Posterior cingulate gyrus (tissue), 11 donors: ENCODE data around the gene PREP.
"Not testable (repeated sequence)": the region's sequence is repeated elsewhere in the genome, so short reads cannot be mapped to it uniquely, and the experiment has no call there.

Source experiments
- DNase-seq, 10 donors: peaks; one replicate each; pipeline versions ENCODE4 v3.0.0 to v3.0.0-alpha.2; 2020 to 2021; ENCODE audit warnings: mixed read lengths in 3 of 10
- intact Hi-C: fragments of 100-400 bp; cut with DNase I; formaldehyde crosslinking; loops from one replicate; pipeline ENCODE4 v1.15.1; 2023

The PREP gene

GRCh38 chr6:105278813-105279212 is 124.1 kb downstream of the PREP start:
- no peak for DNase-seq
- intact Hi-C loops, result no loop called here

DNA sequence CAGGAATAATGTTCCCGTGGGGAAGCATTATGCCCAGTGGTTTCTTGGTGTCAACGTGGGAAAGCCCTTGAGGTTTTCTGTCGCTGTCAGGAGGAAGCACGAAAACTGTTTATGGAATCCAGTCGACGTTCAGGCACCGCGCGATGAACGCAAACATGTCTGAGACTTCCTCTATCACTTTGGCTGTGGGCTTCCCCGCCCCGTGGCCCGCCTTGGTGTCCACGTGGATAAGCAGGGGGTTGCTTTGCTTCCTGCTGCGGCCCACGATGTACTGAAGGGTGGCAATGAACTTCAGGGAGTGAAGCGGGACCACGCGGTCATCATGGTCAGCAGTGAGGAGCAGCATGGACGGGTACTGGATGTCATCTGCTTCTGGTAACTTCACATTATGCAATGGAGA is 124.8 kb downstream of the PREP start:
- intact Hi-C loops, result no loop called here

GRCh38 chr6:105276374-105276773 is 126.5 kb downstream of the PREP start:
- intact Hi-C loops, result no loop called here

More for the DNA sequence above, 124.8 kb downstream of the PREP start:
- DNase-seq, result no peak

GRCh38 chr6:105275542-105275941 is 127.3 kb downstream of the PREP start:
- intact Hi-C loops, result no loop called here

More at GRCh38 chr6:105276374-105276773, 126.5 kb downstream of the PREP start:
- no peak for DNase-seq

DNA sequence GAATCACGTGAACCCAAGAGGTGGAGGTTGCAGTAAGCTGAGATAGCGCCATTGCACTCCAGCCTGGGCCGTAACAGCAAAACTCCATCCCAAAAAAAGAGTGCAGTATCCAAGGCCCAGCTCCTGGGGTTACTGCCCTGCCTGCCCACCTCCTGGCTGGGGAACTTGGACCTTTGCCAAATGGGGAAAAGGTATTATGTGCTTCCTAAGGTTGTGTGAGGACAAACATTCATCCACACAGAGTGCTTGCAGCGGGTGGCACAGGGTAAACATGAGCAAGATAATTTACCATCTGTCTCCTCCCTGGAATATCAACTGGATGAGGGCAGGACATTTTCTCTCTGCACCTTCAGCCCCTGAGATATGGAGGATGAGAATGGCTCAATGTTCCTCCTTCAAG is 128.2 kb downstream of the PREP start:
- DNase-seq, result no peak
- intact Hi-C loops, result no loop called here

More at GRCh38 chr6:105275542-105275941, 127.3 kb downstream of the PREP start:
- DNase-seq, result no peak

GRCh38 chr6:105273589-105273988 is 129.3 kb downstream of the PREP start:
- intact Hi-C loops, result no loop called here
- DNase-seq, result no peak

DNA sequence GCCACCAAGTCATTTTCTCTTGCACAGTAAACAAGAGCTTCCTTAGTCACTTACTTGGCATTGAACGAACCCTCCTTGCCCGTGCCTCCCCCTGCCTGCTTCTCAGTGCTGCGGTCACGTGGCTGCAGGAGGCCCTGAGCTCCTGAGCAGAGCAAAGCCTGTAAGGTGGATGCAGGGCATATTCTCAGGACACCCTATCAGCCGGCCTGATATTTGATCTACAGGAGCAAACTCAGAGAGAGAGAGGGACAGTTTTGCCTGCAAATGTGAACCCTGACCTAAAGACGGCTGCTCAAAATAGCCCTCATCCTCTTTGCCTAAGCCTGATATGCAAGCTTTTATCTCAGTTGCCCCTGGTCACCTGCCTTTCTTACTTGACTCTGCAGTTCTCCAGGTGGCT is 130.1 kb downstream of the PREP start:
- intact Hi-C loops, result no loop called here
- no peak for DNase-seq

- intact Hi-C loops, result no loop called here
- no peak for DNase-seq
Observed at GRCh38 chr6:105270511-105270910, 132.4 kb downstream of the PREP start.

DNA sequence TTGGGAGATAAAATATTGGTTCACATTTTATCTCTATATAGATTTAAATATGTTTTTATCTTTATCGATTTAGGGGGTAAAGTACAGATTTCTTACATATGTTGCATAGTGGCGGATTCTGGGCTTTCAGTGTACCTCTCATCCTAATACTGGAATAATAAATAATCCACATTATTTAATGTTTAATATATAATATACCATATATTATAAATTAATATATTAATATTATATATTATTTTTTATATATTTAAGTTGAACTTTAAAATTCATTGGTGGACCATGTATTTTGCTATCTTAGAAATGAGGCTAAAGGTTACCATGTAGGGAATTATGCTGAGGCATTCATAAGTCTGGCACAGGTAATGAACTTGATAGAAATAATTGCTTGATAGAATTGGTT is 133.5 kb downstream of the PREP start:
- DNase-seq, result no peak
- intact Hi-C loops, result no loop called here

DNA sequence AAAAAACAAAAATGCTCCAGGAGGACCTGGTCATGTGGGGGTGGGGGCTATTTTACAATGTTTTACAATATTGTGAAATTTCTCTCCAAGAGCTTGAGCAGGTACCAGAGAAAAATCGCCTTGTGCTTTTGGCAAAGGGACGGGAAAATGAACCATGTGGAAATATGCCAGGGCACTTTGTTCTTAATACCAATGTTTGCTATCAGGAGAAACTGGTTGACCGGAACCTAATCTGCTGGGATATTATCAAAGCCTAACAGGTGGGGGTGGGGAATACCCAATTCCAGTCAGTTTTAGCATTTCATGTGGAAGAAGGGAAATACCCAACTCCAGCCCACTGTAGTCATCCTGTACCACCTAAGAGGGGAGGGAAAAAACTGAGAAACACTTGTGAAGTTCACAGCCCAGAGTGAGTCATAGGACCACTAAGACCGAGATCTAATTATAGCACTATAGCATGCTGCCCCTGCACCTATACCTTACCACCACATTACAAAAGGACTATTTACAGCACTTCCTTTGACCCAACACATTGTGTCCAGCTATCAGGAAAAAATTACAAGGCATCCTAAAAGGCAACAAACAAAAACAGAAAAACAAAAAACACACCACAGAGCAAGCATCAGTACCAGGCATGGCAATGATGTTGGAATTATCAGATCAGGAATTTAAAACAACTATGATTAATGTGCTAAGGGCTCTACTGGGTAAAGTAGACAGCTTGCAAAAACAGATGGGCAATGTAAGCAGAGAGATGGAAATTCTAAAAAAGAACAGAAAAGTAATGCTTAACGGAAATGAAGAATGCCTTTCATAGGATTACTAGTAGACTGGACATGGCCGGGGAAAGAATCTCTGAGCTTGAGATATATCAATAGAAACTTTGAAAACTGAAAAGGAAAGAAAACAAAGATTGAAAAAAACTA is 138.9 kb downstream of the PREP start:
- no peak for DNase-seq
- intact Hi-C loops, result no loop called here

DNA sequence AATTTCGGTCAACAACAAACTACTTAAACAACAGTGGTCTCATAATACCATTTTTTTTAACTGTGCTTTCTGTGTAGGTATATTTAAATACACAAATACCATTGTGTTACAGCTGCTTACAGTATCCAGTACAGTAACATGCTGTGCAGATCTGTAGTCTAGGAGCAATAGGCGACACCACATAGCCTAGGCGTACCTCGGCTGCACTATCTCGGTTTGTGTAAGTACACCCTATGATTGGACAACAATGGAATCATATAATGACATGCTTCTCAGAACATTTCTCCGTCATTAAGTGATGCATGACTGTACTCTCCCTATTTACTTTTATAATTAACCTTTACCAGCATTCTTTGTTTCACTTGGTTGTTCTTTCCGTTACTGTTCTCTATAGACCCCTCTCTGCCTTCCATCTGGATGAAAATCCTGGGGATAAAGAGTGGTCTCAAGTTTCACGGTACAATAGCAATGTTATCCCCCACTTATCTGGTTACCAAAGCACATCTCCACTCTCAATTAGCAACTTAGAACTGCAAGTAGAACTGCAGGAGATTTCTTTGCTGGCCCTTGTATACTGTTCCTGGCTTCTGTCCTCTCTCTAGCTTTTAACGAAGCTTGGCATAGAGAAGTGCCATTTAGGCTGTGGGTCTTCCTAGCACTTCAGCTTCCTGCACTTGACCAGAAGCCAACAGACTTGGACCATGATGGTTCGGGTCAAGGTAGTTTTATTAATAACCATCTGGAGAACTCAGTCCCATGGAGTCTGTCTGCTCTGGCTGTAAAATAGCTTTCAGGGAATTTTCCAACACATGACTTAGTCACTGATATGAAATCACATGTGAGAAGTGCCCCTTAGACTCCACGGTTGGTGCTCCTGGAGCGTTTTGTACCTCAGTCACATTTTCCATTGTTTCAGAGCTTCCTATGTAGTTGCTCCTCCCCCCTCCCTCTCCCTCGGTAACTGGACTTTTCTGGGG is 142.7 kb downstream of the PREP start:
- intact Hi-C loops, result no loop called here
- DNase-seq, result no peak

DNA sequence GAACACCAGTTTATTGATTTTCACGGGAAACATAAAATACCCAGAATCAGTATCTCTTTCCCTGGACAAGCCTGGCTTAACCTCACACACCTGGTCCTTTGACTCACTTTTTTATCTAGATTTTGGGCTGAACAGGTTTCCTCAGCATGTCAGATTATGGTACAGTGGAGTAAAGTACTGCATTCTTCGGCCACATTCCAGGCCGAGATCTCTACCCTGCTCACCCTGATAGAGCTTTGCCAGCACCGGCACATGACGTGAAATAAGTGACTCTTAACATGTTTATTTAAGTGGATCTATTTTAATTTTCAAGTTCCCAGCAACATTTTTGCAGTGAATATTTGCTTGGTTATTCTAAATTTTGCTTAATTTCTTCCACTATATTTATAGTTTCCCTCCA is 144.1 kb downstream of the PREP start:
- no peak for DNase-seq
- intact Hi-C loops, result no loop called here

- intact Hi-C loops, result no loop called here
- DNase-seq, result no peak
Observed at GRCh38 chr6:105257340-105257739, 145.5 kb downstream of the PREP start.

DNA sequence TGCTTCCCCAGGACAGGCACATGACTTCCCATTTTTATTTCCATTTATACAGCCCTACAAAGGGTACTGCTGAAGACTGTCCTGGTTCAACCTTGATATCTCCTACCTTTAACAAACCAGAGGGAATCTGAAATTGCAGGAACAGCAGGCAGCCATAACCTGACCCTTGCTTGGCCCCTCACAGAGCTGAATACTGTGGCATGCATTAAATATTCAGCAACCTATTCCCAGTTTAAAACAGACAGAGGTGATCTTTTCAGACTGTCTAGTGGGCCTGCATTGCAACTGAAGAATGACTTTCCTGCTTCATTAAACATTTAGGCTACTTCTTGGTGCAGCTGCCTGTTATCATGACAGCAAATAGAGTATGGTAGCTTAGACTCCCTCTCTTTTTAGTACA is 146.3 kb downstream of the PREP start:
- no peak for DNase-seq
- intact Hi-C loops, result no loop called here

- no peak for DNase-seq
- intact Hi-C loops, result no loop called here
Observed at GRCh38 chr6:105253787-105254186, 149.1 kb downstream of the PREP start.

DNA sequence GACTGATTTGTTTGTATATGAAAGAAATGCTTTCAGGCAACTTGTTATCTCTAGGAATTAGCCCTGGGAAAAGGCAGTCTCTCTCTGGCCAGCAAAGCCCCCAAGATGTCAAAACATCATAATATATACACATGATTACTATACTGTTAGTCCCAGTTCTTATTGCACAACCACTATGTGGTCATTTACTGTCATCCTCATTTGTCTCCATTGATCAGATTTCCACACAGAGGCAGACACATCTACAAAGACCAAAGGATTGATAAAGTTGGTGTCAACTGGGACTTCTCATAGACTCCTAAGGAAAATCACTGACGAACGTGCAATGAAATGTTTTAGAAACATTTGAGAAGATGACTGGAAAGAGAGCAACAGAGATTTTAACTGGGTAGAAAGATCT is 151.2 kb downstream of the PREP start:
- intact Hi-C loops, result no loop called here
- no peak for DNase-seq

DNA sequence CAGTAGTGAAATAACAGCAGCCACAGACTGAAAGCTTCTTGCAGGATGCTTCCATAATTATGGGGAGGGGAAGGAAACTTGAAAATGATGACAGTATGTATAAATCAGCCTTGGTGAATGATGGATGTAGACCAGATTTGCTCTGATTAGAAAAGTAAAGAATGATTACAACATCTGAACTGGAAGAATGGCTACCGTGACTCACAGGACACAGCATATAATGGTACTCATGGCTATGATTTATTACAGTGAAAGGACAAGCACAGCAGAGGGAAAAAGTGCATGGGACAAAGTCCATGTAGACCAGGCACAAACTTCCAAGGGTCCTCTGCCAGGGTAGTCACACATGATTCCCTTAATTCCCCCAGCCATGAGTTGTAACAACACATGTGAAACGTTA is 152.3 kb downstream of the PREP start:
- no peak for DNase-seq
- intact Hi-C loops, result no loop called here

- no peak for DNase-seq
- intact Hi-C loops, result no loop called here
Observed at GRCh38 chr6:105243487-105243886, 159.4 kb downstream of the PREP start.

DNA sequence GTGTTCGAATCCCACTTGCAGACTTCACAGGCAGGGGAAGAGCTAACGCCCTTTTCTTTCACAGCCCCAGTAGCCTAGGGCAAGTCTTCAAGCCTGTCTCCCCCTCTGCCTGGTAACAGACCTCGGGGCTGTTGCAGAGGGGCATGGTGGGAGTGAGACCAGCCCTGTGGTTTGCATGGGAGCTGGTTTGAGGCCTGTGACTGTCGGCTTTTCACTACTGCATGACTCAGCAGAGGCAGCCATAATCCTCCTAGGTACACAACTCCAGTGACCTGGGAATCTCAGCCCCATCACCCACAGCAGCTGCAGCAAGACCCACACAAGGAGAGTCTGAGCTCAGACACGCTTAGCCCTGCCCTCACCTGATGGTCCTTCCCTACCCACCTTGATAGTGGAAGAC is 167.7 kb downstream of the PREP start:
- intact Hi-C loops, result no loop called here
- peak in 1 of 10 donors; percentile 21 for DNase-seq

DNA sequence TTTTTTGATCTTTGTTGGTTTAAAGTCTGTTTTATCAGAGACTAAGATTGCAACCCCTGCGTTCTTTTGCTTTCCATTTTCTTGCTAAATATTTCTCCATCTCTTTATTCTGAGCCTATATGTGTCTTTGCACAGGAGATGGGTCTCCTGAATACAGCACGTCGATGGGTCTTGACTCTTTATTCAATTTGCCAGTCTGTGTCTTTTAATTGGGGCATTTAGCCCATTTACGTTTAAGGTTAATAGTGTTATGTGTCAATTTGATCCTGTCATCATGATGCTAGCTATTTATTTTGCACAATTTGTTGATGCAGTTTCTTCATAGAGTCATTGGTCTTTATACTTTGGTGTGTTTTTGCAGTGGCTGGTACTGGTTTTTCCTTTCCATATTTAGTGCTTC is 171.1 kb downstream of the PREP start:
- not testable (repeated sequence) for DNase-seq

More for the DNA sequence above, 171.1 kb downstream of the PREP start:
- intact Hi-C loops, result not testable (repeated sequence)
